ENCODE measurements around the gene LRMDA.

DNA sequence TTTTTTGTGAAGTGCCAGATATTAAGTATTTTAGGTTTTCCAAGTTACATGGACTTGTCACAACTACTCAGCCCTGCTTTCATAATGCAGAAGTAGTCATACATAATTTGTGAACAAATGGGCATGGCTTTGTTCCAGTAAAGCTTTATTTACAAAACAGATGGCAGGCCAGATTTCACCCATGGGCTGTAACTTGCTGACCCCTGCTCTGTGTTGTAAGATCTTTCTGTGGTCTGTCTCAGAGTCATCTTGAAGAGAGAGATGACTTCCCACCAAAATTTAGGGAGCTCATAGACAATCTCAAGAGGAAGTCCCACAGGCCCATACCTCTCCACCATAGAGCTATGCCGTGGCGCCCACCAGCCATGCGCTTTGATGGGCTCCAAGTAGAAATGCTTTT lies 616.1 kb downstream of the LRMDA start:
- TF ChIP-seq, protein P1, sequence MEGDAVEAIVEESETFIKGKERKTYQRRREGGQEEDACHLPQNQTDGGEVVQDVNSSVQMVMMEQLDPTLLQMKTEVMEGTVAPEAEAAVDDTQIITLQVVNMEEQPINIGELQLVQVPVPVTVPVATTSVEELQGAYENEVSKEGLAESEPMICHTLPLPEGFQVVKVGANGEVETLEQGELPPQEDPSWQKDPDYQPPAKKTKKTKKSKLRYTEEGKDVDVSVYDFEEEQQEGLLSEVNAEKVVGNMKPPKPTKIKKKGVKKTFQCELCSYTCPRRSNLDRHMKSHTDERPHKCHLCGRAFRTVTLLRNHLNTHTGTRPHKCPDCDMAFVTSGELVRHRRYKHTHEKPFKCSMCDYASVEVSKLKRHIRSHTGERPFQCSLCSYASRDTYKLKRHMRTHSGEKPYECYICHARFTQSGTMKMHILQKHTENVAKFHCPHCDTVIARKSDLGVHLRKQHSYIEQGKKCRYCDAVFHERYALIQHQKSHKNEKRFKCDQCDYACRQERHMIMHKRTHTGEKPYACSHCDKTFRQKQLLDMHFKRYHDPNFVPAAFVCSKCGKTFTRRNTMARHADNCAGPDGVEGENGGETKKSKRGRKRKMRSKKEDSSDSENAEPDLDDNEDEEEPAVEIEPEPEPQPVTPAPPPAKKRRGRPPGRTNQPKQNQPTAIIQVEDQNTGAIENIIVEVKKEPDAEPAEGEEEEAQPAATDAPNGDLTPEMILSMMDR (IDR thresholded peaks at IDR 0.05; ENCODE audit: low read depth, low read length) = no peak
- TF ChIP-seq EZH2phosphoT487 (IDR thresholded peaks at IDR 0.05; ENCODE audit: low read depth) = no peak

All from OCI-LY3 (cell line).